Bronchial epithelial cell (primary cell): ENCODE data around the gene MTREX. TPM values are rescaled to one million over a fixed set of nuclear protein-coding genes. Genes with fewer than 3 reads are reported as not detected.

Experiments used
- DNase-seq: peaks from one replicate; pipeline ENCODE4 v3.0.0-alpha.2; 2010; ENCODE audit warnings: low read depth
- FAIRE-seq: peaks from 2 replicates; lab custom pipeline; 2011; peaks lifted over from hg19 to GRCh38; lab: Jason Lieb, UNC
- H3K27me3 ChIP-seq: 2 replicates; pipeline ENCODE4 v1.5.1; 2011; ENCODE audit warnings: low read length; ENCODE audit not compliant: control insufficient read depth, insufficient read depth
- H3K36me3 ChIP-seq: 2 replicates; pipeline ENCODE4 v1.5.1; 2011; ENCODE audit warnings: low read length; ENCODE audit not compliant: control insufficient read depth, insufficient read depth
- H3K4me3 ChIP-seq: 2 replicates; pipeline ENCODE4 v1.5.1; 2011; ENCODE audit warnings: mild to moderate bottlenecking, low read depth, low read length, control low read depth
- total RNA-seq: library from RNA; depleted of rRNA; stranded (reverse); fragments of >200 nt; gene quantifications from 2 replicates; pipeline ENCODE4 v1.2.1, GENCODE V29; 2014
- TF ChIP-seq, protein P1 (sequence below): IDR thresholded peaks from 2 replicates; pipeline ENCODE4 v1.5.1; 2011; ENCODE audit warnings: mild to moderate bottlenecking, moderate library complexity, low read length, control low read depth, inconsistent platforms; ENCODE audit not compliant: insufficient read depth, severe bottlenecking

MTREX gene
- total RNA-seq, 1 donor from 2014 or later = 82.1 TPM

- H3K36me3 ChIP-seq = peaks cover 1% of the 10 kb centered on the region
- FAIRE-seq (no peak), DNase-seq (no peak)
- no peak overlapping the region for H3K4me3 ChIP-seq
- TF ChIP-seq, protein P1, sequence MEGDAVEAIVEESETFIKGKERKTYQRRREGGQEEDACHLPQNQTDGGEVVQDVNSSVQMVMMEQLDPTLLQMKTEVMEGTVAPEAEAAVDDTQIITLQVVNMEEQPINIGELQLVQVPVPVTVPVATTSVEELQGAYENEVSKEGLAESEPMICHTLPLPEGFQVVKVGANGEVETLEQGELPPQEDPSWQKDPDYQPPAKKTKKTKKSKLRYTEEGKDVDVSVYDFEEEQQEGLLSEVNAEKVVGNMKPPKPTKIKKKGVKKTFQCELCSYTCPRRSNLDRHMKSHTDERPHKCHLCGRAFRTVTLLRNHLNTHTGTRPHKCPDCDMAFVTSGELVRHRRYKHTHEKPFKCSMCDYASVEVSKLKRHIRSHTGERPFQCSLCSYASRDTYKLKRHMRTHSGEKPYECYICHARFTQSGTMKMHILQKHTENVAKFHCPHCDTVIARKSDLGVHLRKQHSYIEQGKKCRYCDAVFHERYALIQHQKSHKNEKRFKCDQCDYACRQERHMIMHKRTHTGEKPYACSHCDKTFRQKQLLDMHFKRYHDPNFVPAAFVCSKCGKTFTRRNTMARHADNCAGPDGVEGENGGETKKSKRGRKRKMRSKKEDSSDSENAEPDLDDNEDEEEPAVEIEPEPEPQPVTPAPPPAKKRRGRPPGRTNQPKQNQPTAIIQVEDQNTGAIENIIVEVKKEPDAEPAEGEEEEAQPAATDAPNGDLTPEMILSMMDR = no peak
- no peaks in the 10 kb centered on the region for H3K27me3 ChIP-seq
Observed at GRCh38 chr5:55409775-55410174, 102.0 kb downstream of the MTREX start.

DNA sequence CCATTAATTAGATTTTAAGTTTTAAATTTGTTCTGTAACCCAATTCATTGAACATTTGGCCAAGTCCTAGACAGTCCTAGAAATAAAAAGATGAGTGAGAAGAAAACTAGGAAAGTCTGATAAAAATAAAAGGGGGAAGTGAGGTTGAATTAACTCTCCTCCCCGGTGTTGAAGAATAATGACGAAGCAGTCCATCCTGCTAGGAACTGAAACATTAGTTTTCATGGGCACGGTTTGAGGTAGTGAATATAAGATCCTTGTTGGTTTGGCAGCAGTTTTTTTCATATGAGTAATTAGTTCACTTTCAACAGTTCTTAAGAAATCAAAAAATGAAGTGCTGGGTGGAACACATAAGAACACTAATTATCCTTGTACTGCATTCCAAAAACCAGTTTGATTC lies 103.1 kb downstream of the MTREX start:
- no peak overlapping the region for H3K4me3 ChIP-seq
- no peak for FAIRE-seq
- DNase-seq = no peak
- TF ChIP-seq, protein P1 = no peak
- no peaks in the 10 kb centered on the region for H3K27me3 ChIP-seq
- peaks cover 1% of the 10 kb centered on the region for H3K36me3 ChIP-seq

DNA sequence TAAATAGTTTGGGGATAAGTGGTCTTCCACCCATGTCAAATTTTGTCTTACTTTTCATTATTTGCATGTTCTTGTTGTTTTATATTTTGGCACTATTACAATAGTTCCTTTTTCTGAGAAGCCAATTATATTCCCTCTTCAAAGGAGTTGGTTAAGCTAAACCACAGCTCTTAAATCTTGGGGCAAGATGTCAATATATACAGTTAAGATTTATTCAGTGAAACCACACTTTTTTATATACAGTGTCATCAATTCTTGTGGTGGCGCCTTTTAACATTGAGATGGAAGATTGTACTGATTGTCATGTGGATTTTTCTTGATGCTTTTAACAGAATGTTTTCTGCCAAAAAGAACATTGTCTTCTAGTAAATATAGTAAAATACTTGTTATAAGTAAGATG lies 104.1 kb downstream of the MTREX start:
- Histone ChIP-seq H3K4me3 (no peak overlapping the region), H3K27me3 (no peaks in the 10 kb centered on the region), H3K36me3 (no peaks in the 10 kb centered on the region)
- TF ChIP-seq, protein P1 = no peak
- DNase-seq (no peak), FAIRE-seq (no peak)

- Histone ChIP-seq H3K4me3 (no peak overlapping the region), H3K36me3 (no peaks in the 10 kb centered on the region), H3K27me3 (no peaks in the 10 kb centered on the region)
- no peak for FAIRE-seq
- no peak for DNase-seq
- TF ChIP-seq, protein P1 = no peak
Observed at GRCh38 chr5:55413644-55414043, 105.9 kb downstream of the MTREX start.

DNA sequence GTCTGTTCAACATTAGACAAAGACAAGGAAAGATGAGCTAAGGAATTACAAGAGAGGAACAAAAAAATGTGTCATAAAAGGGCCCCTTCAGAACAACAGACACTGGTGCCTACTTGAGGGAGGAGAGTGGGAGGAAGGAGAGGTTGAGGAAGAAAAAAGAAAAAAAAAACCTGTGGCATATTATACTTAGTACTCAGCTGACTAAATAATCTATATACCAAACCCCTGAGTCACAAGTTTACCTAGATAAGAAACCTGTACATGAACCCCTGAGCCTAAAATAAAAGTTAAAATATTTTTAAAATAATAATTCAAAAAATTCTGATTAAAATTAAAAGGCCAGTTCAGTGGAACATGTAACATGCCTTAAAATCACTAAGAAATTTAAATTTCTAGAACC lies 107.3 kb downstream of the MTREX start:
- H3K4me3 ChIP-seq = no peak overlapping the region
- no peak for FAIRE-seq
- DNase-seq = peak; percentile 71
- TF ChIP-seq, protein P1 = no peak
- H3K27me3 ChIP-seq = no peaks in the 10 kb centered on the region
- H3K36me3 ChIP-seq = no peaks in the 10 kb centered on the region

DNA sequence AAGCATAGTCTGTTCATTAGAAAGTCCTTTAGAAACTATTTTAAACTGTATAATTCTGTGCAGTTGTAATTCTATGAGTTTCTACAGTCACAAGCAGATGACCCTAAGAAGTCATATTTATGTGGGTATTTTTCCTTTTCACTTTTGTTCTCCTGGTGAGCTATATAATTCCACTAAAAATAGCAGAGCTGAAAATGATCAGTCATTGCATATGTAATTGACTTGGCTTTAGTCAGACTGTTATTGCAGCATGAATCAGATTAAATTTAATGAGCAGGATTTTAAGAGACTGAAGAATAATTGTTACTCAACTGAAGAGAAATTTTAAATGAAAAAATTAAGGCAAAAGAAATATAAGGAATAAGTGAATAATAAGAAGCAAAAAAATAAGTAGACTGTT lies 108.5 kb downstream of the MTREX start:
- Histone ChIP-seq H3K27me3 (no peaks in the 10 kb centered on the region), H3K36me3 (no peaks in the 10 kb centered on the region), H3K4me3 (no peak overlapping the region)
- TF ChIP-seq, protein P1 = no peak
- FAIRE-seq (no peak), DNase-seq (no peak)
